ENCODE measurements around the gene ZNF324. TPM values are rescaled to one million over a fixed set of nuclear protein-coding genes. Genes with fewer than 3 reads are reported as not detected.
"Not testable (repeated sequence)": the region's sequence is repeated elsewhere in the genome, so short reads cannot be mapped to it uniquely, and the experiment has no call there.

Gene ZNF324
- total RNA-seq, 2 experiments from 2014 or later: 11.9 to 23.3 TPM

DNA sequence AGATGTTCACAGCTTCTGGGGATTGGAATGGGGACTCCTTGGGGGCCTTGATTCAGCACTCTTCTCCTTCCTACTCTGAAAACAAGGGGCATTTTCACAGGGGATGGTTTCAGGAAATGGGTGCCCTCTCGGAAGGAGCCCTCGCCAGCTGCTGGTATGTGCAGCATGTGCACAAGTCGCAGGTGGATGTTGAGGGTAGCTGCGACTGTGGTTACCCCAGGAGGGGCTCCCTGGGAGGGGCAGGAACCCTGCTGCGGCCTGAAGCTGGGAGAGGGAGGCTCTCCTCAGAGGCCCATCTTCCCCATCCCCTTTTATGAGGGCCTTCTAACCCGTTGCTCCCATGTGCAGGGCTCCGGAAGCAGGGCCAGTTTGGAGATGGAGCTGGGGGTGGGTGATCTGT, 15.5 kb downstream of the ZNF324 start:
- ChIA-PET POLR2A (no interaction called here), CTCF (ENCODE audit: unreplicated experiment) (interaction anchor here (0.7 kb wide), 1 partner anchor 168 kb away, joined by 3 read pairs; no protein-coding TSS in a partner anchor)
- TF ChIP-seq, protein P1, sequence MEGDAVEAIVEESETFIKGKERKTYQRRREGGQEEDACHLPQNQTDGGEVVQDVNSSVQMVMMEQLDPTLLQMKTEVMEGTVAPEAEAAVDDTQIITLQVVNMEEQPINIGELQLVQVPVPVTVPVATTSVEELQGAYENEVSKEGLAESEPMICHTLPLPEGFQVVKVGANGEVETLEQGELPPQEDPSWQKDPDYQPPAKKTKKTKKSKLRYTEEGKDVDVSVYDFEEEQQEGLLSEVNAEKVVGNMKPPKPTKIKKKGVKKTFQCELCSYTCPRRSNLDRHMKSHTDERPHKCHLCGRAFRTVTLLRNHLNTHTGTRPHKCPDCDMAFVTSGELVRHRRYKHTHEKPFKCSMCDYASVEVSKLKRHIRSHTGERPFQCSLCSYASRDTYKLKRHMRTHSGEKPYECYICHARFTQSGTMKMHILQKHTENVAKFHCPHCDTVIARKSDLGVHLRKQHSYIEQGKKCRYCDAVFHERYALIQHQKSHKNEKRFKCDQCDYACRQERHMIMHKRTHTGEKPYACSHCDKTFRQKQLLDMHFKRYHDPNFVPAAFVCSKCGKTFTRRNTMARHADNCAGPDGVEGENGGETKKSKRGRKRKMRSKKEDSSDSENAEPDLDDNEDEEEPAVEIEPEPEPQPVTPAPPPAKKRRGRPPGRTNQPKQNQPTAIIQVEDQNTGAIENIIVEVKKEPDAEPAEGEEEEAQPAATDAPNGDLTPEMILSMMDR (conservative IDR thresholded peaks at IDR 0.05; ENCODE audit: low read length): no peak
- TF ChIP-seq EZH2phosphoT487 (IDR thresholded peaks at IDR 0.05; ENCODE audit: borderline replicate concordance, low read depth, low read length): no peak
- intact Hi-C loops (cut with micrococcal nuclease; ENCODE audit: unreplicated experiment): no loop called here
- Histone ChIP-seq H3K79me2 (ENCODE audit: insufficient read depth, low read depth, low read length) (no peaks in the 10 kb centered on the region), H3K4me3 (ENCODE audit: low read depth, low read length, poor library complexity, severe bottlenecking) (no peak overlapping the region), H3K9me2 (ENCODE audit: insufficient read depth, low read length) (no peaks in the 10 kb centered on the region), H3K4me1 (ENCODE audit: insufficient read depth, low read length, poor library complexity, severe bottlenecking) (peaks cover under 1% of the 10 kb centered on the region), H3K36me3 (ENCODE audit: insufficient read depth, low read length) (no peaks in the 10 kb centered on the region), H3K4me2 (ENCODE audit: low read length) (no peak overlapping the region), H2AFZ (ENCODE audit: low read length) (no peak overlapping the region), H4K20me1 (ENCODE audit: insufficient read depth, low read length) (no peaks in the 10 kb centered on the region), H3K9me3 (ENCODE audit: low read length) (no peaks in the 10 kb centered on the region), H3K27ac (ENCODE audit: low read depth, low read length, poor library complexity, severe bottlenecking) (no peak overlapping the region)
- no peak for DNase-seq (ENCODE audit: low spot score)
- no TSS peak for BruUV-seq (replicated peaks)

DNA sequence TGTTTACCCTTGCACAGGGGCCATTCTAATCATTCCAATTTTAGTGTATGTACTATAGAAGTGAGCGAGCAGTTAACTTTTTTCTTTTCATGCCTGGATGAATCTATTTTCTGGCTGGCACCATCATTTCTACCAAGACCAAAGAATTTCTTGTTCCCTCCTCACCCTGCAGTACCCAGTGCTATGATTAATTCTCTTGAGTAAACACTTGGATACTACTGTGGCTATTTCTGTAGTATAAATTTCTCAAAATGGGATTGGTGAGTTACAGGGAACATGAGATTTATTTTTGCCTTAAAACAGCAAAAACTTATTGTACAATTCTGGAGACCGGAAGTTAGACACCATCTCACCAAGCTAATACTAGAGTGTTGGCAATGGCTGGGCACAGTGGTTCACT, 16.9 kb downstream of the ZNF324 start:
- Histone ChIP-seq H3K4me1 (ENCODE audit: insufficient read depth, low read length, poor library complexity, severe bottlenecking) (no peaks in the 10 kb centered on the region), H3K79me2 (ENCODE audit: insufficient read depth, low read depth, low read length) (no peaks in the 10 kb centered on the region), H3K27ac (ENCODE audit: low read depth, low read length, poor library complexity, severe bottlenecking) (no peak overlapping the region), H4K20me1 (ENCODE audit: insufficient read depth, low read length) (no peaks in the 10 kb centered on the region), H3K9me3 (ENCODE audit: low read length) (no peaks in the 10 kb centered on the region), H3K36me3 (ENCODE audit: insufficient read depth, low read length) (no peaks in the 10 kb centered on the region), H3K4me3 (ENCODE audit: low read depth, low read length, poor library complexity, severe bottlenecking) (no peak overlapping the region), H3K4me2 (ENCODE audit: low read length) (no peak overlapping the region), H3K9me2 (ENCODE audit: insufficient read depth, low read length) (no peaks in the 10 kb centered on the region), H2AFZ (ENCODE audit: low read length) (no peak overlapping the region)
- TF ChIP-seq, protein P1 (conservative IDR thresholded peaks at IDR 0.05; ENCODE audit: low read length): no peak
- no peak for TF ChIP-seq EZH2phosphoT487 (IDR thresholded peaks at IDR 0.05; ENCODE audit: borderline replicate concordance, low read depth, low read length)
- ChIA-PET CTCF (ENCODE audit: unreplicated experiment) (no interaction called here), POLR2A (interaction anchor here (0.6 to 0.9 kb wide), 2 partner anchors 30 to 91 kb away, joined by 3 to 4 read pairs; no protein-coding TSS in a partner anchor)
- DNase-seq (ENCODE audit: low spot score): no peak
- no TSS peak for BruUV-seq (replicated peaks)
- intact Hi-C loops (cut with micrococcal nuclease; ENCODE audit: unreplicated experiment): no loop called here

DNA sequence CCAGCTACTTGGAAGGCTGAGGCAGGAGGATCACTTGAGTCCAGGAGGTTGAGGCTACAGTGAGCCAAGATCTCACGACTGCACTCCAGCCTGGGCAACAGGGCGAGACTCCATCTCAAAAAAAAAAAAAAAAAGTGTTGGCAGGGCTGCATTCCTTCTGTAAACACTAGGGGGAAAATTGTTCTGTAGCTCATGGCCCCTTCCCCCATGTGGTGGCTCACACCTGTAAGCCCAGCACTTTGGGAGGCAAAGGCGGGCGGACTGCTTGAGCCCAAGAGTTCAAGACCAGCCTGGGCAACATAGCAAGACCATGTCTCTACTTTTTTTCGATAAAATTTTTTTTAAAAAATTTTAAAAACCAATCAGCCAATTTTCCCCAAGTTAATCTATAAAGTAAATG, 17.5 kb downstream of the ZNF324 start:
- intact Hi-C loops (cut with micrococcal nuclease; ENCODE audit: unreplicated experiment); H4K20me1 ChIP-seq (ENCODE audit: insufficient read depth, low read length); H3K9me3 ChIP-seq (ENCODE audit: low read length); DNase-seq (ENCODE audit: low spot score); H3K4me2 ChIP-seq (ENCODE audit: low read length); CTCF ChIA-PET (ENCODE audit: unreplicated experiment); H2AFZ ChIP-seq (ENCODE audit: low read length); H3K27ac ChIP-seq (ENCODE audit: low read depth, low read length, poor library complexity, severe bottlenecking); H3K9me2 ChIP-seq (ENCODE audit: insufficient read depth, low read length); H3K79me2 ChIP-seq (ENCODE audit: insufficient read depth, low read depth, low read length); H3K36me3 ChIP-seq (ENCODE audit: insufficient read depth, low read length); H3K4me1 ChIP-seq (ENCODE audit: insufficient read depth, low read length, poor library complexity, severe bottlenecking); BruUV-seq (replicated peaks); H3K4me3 ChIP-seq (ENCODE audit: low read depth, low read length, poor library complexity, severe bottlenecking): not testable (repeated sequence)
- POLR2A ChIA-PET: interaction anchor here (0.6 to 0.9 kb wide), 3 partner anchors 29 to 276 kb away, joined by 3 to 4 read pairs (median 4); no protein-coding TSS in a partner anchor
